NB4 (cell line): Measurements from ENCODE around the gene CHN1.

Experiments
- DNase-seq: peaks from one replicate; pipeline ENCODE4 v3.0.0; 2010; ENCODE audit warnings: low read depth
- H3K4me3 ChIP-seq: one replicate; pipeline ENCODE4 v1.5.1; 2011; ENCODE audit warnings: mild to moderate bottlenecking, low read depth, low read length, moderate library complexity
- MYC ChIP-seq: IDR thresholded peaks from 2 replicates; pipeline ENCODE4 v1.6.1; 2011; ENCODE audit warnings: low read depth, low read length
- POLR2A ChIP-seq: IDR thresholded peaks from 2 replicates; pipeline ENCODE4 v1.6.1; 2011; ENCODE audit warnings: mild to moderate bottlenecking; ENCODE audit not compliant: insufficient read length; ENCODE audit errors: extremely low read depth
- TF ChIP-seq, protein P1 (sequence below): IDR thresholded peaks from one replicate; pipeline ENCODE4 v1.5.1; 2012; ENCODE audit warnings: low read depth, low read length
- TF ChIP-seq, protein P2 (sequence below): IDR thresholded peaks from 2 replicates; pipeline ENCODE4 v1.6.1; 2011; ENCODE audit warnings: low read depth, low read length

Gene CHN1

DNA sequence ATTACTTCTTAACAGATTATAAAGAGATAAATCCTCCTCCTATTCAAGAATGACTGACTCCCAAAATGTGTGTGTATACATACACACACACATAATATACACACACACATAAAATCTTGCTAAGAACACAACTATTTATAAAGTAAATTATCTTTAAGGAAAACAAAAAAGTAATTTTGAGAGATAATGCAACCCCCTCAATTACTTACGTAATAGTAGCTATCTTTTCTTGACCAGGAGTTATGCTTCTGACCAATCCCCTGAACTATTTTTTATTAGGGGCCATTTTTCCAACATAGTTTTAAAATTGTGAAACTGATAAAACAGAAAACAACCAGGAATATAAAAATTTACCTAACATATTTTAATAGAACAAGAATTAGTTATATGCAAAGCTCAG lies 127.9 kb downstream of the CHN1 start:
- DNase-seq: no peak
- no peak overlapping the region for H3K4me3 ChIP-seq
- TF ChIP-seq MYC (no peak), POLR2A (no peak)
- TF ChIP-seq, protein P1, sequence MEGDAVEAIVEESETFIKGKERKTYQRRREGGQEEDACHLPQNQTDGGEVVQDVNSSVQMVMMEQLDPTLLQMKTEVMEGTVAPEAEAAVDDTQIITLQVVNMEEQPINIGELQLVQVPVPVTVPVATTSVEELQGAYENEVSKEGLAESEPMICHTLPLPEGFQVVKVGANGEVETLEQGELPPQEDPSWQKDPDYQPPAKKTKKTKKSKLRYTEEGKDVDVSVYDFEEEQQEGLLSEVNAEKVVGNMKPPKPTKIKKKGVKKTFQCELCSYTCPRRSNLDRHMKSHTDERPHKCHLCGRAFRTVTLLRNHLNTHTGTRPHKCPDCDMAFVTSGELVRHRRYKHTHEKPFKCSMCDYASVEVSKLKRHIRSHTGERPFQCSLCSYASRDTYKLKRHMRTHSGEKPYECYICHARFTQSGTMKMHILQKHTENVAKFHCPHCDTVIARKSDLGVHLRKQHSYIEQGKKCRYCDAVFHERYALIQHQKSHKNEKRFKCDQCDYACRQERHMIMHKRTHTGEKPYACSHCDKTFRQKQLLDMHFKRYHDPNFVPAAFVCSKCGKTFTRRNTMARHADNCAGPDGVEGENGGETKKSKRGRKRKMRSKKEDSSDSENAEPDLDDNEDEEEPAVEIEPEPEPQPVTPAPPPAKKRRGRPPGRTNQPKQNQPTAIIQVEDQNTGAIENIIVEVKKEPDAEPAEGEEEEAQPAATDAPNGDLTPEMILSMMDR: no peak
- TF ChIP-seq, protein P2, sequence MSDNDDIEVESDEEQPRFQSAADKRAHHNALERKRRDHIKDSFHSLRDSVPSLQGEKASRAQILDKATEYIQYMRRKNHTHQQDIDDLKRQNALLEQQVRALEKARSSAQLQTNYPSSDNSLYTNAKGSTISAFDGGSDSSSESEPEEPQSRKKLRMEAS: no peak

DNA sequence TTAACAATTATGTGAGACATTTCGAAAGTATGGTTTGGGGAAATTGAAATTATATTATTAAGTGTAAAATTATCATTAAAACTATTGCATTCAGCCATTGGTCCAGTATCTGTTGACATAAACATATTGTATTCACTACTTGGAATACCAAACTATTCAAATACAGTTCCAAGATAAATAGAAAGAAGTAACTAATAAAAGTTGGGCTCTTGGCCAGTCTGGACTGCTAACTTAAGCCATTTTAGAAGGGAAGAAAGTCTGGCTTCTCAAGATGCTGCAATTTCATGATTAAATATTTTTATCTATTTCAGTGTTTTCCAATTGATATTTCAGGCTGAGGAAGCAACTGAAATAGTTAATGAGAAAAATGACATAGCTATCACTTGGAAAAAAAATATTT lies 131.1 kb downstream of the CHN1 start:
- H3K4me3 ChIP-seq: no peak overlapping the region
- DNase-seq: no peak
- TF ChIP-seq POLR2A: no peak
- TF ChIP-seq, protein P1: no peak
- TF ChIP-seq, protein P2: no peak
- no peak for TF ChIP-seq MYC

DNA sequence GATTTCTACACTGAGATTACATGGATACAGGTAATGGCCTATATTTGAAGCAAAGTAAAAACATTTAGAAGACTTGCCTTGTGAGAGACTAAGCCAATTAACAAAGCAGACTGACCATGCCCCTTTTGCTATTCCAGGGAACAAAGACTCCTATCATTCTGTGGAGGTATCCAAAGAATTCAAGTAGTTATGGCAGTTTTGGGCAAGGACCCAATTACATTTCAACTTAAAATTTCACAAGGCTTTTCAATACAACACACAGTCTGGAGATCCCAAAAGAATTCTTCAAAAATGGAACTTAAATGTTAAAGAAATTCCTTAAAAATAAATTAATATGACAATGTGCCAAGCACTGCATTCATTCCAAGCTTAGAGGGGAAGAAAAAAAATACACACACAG lies 131.7 kb downstream of the CHN1 start:
- H3K4me3 ChIP-seq: no peak overlapping the region
- TF ChIP-seq, protein P2: no peak
- no peak for TF ChIP-seq MYC
- DNase-seq: no peak

DNA sequence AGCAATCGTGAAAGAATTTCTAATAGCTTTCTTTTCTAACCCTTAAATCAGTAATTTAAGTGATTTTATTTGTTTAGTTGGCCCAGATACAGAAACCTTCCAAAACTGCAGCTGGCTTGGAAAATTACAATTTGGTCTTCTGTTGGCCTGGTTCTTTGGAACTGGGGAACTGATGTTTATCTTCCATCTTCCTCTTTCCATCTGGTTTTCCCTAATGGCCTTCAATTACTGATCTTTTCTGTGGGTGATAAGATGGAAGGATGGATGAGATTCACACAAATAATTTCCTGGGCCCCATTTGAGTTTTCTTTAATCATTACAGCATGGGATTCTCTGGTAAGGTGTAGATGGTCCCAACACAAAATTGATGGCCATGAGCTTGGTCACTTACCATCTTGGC lies 134.4 kb downstream of the CHN1 start:
- TF ChIP-seq, protein P1: no peak
- no peak for TF ChIP-seq POLR2A
- TF ChIP-seq, protein P2: no peak
- no peak for TF ChIP-seq MYC
- H3K4me3 ChIP-seq: no peak overlapping the region
- no peak for DNase-seq

DNA sequence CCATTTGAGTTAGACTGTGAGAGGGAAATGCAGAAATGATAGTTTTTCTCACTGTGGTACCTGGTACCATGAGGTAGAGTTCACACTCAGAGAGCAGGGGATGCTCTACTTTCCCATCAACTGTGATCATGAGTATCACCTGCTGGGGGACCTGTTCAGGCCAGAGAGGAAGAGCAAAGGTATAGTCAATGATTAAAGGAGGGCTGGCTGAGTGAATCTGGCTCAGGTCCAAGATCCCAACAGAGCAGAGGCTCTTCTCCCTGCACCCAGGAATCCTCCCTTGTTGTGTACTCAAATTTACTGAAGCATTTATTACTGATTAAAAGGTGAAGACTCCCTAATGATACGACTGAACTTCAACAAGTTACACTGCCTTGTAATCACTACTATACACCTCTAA lies 136.3 kb downstream of the CHN1 start:
- no peak for DNase-seq
- TF ChIP-seq, protein P2: no peak
- no peak for TF ChIP-seq MYC
- TF ChIP-seq, protein P1: no peak
- TF ChIP-seq POLR2A: no peak
- no peak overlapping the region for H3K4me3 ChIP-seq

DNA sequence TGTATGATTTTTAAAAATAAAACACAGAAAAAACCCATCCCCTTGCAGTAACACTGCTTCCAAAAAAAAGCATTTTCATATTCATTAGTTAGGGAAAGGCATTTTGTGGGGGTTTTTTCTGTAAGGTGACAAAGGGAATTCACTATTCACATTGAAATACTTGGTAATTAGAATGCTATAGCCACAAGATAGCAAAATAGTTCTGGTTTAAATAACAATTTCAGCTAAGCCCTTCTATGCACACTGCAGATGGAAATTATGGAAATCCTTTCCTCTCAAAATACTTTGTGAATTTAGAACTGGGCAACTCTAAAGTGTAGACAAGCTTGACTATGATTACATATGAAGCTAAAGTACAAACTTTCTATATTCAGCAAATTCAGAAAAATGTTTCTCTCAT lies 138.8 kb downstream of the CHN1 start:
- DNase-seq: no peak
- TF ChIP-seq, protein P1: no peak
- TF ChIP-seq, protein P2: no peak
- no peak for TF ChIP-seq MYC
- no peak for TF ChIP-seq POLR2A
- H3K4me3 ChIP-seq: no peak overlapping the region
